Measurements from ENCODE around the gene NRIP2. TPM values are rescaled to one million over a fixed set of nuclear protein-coding genes. Genes with fewer than 3 reads are reported as not detected.
A peak's percentile ranks its signal among the peaks of the same experiment; 100 is the strongest.

Gene NRIP2
- polyA plus RNA-seq, 2 donors, result 0.47 to 0.67 TPM

DNA sequence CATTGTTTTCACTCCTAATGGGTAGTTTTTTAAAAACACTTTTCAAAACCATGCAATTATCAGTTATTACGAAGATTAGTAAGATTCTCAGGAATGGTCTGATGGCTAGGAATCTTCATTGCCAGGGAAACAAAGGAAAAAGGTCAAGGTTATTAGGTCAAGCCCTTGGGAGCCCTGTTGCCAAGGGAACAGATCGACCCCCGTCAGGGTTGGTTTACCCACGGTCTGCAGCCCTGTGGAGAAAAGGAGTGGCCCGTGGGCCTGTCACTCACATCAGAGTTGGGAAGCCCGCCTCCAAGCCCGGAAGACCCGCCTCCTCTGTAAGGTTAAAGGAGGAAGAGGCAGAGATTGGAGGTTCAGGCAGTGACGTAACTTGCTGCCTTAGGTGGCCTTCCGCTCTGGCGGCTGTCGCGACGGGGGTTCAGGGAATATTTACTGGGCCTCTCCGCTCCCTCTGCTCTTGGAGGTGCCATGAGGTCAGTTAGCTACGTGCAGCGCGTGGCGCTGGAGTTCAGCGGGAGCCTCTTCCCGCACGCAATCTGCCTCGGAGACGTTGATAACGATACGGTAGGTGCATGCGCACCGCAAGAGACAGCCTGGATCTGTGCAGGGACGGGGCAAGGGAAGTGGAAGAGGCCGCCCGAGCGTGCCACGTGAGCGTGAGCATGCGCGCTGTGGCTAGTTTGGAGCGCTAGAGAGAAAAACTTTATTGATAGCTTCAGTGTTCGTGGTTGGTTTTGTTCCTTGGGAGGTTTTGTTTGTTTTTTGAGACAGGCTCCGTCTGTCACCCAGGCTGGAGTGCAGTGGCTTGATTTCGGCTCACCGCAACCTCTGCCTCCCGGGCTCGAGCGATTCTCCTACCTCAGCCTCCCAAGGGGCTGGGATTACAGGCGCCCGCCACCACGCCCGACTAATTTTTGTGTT is 22.3 kb downstream of the NRIP2 start, which contains the start of gene ITFG2:
Gene ITFG2, plus strand, starts transcription at position 379 of the 924 bp plus-strand sequence. Its CDS starts 93 bp downstream, at position 472.
- no peaks in the 10 kb centered on the region for H3K27me3 ChIP-seq (ENCODE audit: control insufficient read depth in 1 of 2, insufficient read depth in 2 of 2, low read length in 2 of 2)

GRCh38 chr12:2811801-2812200 is 23.0 kb downstream of the NRIP2 start:
- 41 to 49% methylated on average over 5 of the region's 5 CpGs for WGBS, 2 donors
- peaks cover 0 to 2% of the 10 kb centered on the region in 2 donors for H3K4me1 ChIP-seq (ENCODE audit: control insufficient read depth in 2 of 2, insufficient read depth in 2 of 2, low read length in 1 of 2)
- H3K4me3 ChIP-seq (ENCODE audit: low read depth in 1 of 2, low read length in 2 of 2), result peak overlapping the region in 1 of 2 donors; percentile 71
- no peaks in the 10 kb centered on the region for H3K36me3 ChIP-seq (ENCODE audit: control insufficient read depth in 2 of 2, insufficient read depth in 2 of 2, low read length in 1 of 2)
- no peaks in the 10 kb centered on the region for H3K27me3 ChIP-seq (ENCODE audit: control insufficient read depth in 1 of 2, insufficient read depth in 2 of 2, low read length in 2 of 2)
- H3K27ac ChIP-seq (ENCODE audit: low read depth in 2 of 2, low read length in 1 of 2), result peak overlapping the region; percentile 54 to 81
- no peaks in the 10 kb centered on the region for H3K9me3 ChIP-seq (ENCODE audit: control insufficient read depth in 2 of 2, insufficient read depth in 1 of 2, low read depth in 1 of 2, low read length in 1 of 2)

More for the DNA sequence above, 22.3 kb downstream of the NRIP2 start, which contains the start of gene ITFG2:
- peaks cover 0 to 2% of the 10 kb centered on the region in 2 donors for H3K4me1 ChIP-seq (ENCODE audit: control insufficient read depth in 2 of 2, insufficient read depth in 2 of 2, low read length in 1 of 2)
- peak within 1 kb of the TSS; percentile 87 to 98 for H3K27ac ChIP-seq (ENCODE audit: low read depth in 2 of 2, low read length in 1 of 2)
- peaks cover 0 to 3% of the 10 kb centered on the region in 2 donors for H3K36me3 ChIP-seq (ENCODE audit: control insufficient read depth in 2 of 2, insufficient read depth in 2 of 2, low read length in 1 of 2)
- no peaks in the 10 kb centered on the region for H3K9me3 ChIP-seq (ENCODE audit: control insufficient read depth in 2 of 2, insufficient read depth in 1 of 2, low read depth in 1 of 2, low read length in 1 of 2)
- 0% methylated on average over 48 of the region's 48 CpGs for WGBS, 2 donors
- peak within 1 kb of the TSS; percentile 71 to 76 for H3K4me3 ChIP-seq (ENCODE audit: low read depth in 1 of 2, low read length in 2 of 2)

DNA sequence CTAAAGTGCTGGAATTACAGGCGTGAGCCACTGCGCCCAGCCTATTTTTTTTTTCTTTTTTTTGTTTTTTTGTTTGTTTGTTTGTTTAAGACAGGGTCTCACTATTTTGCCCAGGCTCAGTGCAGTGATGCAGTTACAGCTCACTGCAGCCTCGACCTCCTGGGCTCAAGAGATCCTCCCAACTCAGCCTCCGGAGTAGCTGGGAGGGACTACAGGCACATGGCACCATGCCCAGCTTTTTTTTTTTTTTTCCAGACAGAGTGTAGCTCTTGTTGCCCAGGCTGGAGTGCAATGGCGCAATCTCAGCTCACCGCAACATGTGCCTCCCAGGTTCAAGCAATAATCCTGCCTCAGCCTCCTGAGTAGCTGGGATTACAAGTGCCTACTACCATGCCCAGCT is 28.1 kb downstream of the NRIP2 start:
- H3K4me3 ChIP-seq (ENCODE audit: low read depth in 1 of 2, low read length in 2 of 2), result no peak overlapping the region
- peaks cover 0 to 2% of the 10 kb centered on the region in 2 donors for H3K4me1 ChIP-seq (ENCODE audit: control insufficient read depth in 2 of 2, insufficient read depth in 2 of 2, low read length in 1 of 2)
- no peak overlapping the region for H3K27ac ChIP-seq (ENCODE audit: low read depth in 2 of 2, low read length in 1 of 2)
- H3K27me3 ChIP-seq (ENCODE audit: control insufficient read depth in 1 of 2, insufficient read depth in 2 of 2, low read length in 2 of 2), result no peaks in the 10 kb centered on the region
- 87 to 88% methylated on average over 6 of the region's 6 CpGs for WGBS, 2 donors
- H3K9me3 ChIP-seq (ENCODE audit: control insufficient read depth in 2 of 2, insufficient read depth in 1 of 2, low read depth in 1 of 2, low read length in 1 of 2), result no peaks in the 10 kb centered on the region
- peaks cover 17 to 19% of the 10 kb centered on the region in 2 donors for H3K36me3 ChIP-seq (ENCODE audit: control insufficient read depth in 2 of 2, insufficient read depth in 2 of 2, low read length in 1 of 2)

DNA sequence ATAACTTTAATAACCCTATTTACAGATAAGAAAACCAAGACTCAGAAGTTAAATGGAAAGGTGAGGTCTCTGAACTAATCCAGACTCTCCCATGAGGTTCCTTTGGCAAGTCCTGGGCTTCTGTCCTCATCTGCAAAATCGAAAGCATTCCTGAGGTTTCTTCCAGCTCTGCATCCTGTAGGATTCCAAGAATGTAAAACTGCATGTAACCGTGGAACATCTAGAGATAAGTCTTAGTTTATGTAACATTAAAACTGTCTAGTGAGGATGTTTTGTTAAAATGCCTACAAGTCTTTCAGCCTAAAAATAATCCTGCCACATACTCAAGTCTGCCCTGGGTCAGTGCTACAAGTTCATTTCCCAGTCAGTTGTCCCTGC is 29.7 kb downstream of the NRIP2 start:
- WGBS, 2 donors, result 53 to 60% methylated on average over 2 of the region's 2 CpGs
- peaks cover 26 to 29% of the 10 kb centered on the region in 2 donors for H3K36me3 ChIP-seq (ENCODE audit: control insufficient read depth in 2 of 2, insufficient read depth in 2 of 2, low read length in 1 of 2)

DNA sequence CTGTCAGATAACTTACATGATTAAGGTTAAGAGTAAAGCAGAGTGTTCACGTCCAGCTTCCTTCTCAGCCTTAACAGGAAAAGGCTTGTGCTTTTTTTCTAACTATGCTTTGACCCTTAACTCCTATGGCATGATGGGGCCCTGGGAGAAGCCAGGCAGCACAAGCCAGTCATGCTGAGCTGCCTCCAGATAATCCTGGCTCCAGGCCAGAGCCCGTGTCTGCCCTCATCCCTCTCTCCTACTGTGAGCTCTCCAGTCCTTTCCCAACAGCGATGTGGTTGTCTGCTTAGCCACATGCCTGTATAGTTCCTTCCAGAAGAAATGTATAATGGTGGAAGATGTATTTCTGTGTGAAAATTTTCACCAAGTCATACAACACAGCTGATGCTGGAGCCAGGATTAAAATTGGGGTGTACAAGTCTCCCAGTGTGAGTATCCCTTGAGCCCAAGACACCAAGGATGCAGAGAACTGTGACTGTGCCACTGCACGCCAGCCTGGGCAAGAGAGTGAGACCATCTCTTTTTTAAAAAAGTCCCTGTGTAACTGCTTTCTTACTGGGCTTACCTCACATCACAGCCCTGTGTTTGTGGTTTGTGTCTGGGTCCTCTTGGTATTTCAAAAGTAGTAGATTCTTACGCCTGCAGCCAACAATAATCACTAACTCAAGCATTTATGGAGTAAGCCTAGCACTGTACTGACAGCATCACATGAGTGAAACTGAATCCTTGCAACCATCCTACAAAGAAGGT is 30.3 kb downstream of the NRIP2 start:
- Histone ChIP-seq H3K27ac (ENCODE audit: low read depth in 2 of 2, low read length in 1 of 2) (no peak overlapping the region), H3K9me3 (ENCODE audit: control insufficient read depth in 2 of 2, insufficient read depth in 1 of 2, low read depth in 1 of 2, low read length in 1 of 2) (no peaks in the 10 kb centered on the region), H3K27me3 (ENCODE audit: control insufficient read depth in 1 of 2, insufficient read depth in 2 of 2, low read length in 2 of 2) (no peaks in the 10 kb centered on the region), H3K4me1 (ENCODE audit: control insufficient read depth in 2 of 2, insufficient read depth in 2 of 2, low read length in 1 of 2) (peaks cover 0 to 11% of the 10 kb centered on the region in 2 donors), H3K36me3 (ENCODE audit: control insufficient read depth in 2 of 2, insufficient read depth in 2 of 2, low read length in 1 of 2) (peaks cover 32% of the 10 kb centered on the region in 2 donors), H3K4me3 (ENCODE audit: low read depth in 1 of 2, low read length in 2 of 2) (no peak overlapping the region)
- 62 to 64% methylated on average over 5 of the region's 5 CpGs for WGBS, 2 donors

More for the DNA sequence above, 29.7 kb downstream of the NRIP2 start:
- peaks cover 0 to 10% of the 10 kb centered on the region in 2 donors for H3K4me1 ChIP-seq (ENCODE audit: control insufficient read depth in 2 of 2, insufficient read depth in 2 of 2, low read length in 1 of 2)
- no peaks in the 10 kb centered on the region for H3K27me3 ChIP-seq (ENCODE audit: control insufficient read depth in 1 of 2, insufficient read depth in 2 of 2, low read length in 2 of 2)
- no peaks in the 10 kb centered on the region for H3K9me3 ChIP-seq (ENCODE audit: control insufficient read depth in 2 of 2, insufficient read depth in 1 of 2, low read depth in 1 of 2, low read length in 1 of 2)
- H3K27ac ChIP-seq (ENCODE audit: low read depth in 2 of 2, low read length in 1 of 2), result no peak overlapping the region
- H3K4me3 ChIP-seq (ENCODE audit: low read depth in 1 of 2, low read length in 2 of 2), result no peak overlapping the region

GRCh38 chr12:2803635-2804392 is 31.0 kb downstream of the NRIP2 start:
- Histone ChIP-seq H3K27ac (ENCODE audit: low read depth in 2 of 2, low read length in 1 of 2) (no peak overlapping the region), H3K4me3 (ENCODE audit: low read depth in 1 of 2, low read length in 2 of 2) (no peak overlapping the region), H3K4me1 (ENCODE audit: control insufficient read depth in 2 of 2, insufficient read depth in 2 of 2, low read length in 1 of 2) (peaks cover 0 to 11% of the 10 kb centered on the region in 2 donors), H3K36me3 (ENCODE audit: control insufficient read depth in 2 of 2, insufficient read depth in 2 of 2, low read length in 1 of 2) (peaks cover 35 to 36% of the 10 kb centered on the region in 2 donors), H3K9me3 (ENCODE audit: control insufficient read depth in 2 of 2, insufficient read depth in 1 of 2, low read depth in 1 of 2, low read length in 1 of 2) (no peaks in the 10 kb centered on the region), H3K27me3 (ENCODE audit: control insufficient read depth in 1 of 2, insufficient read depth in 2 of 2, low read length in 2 of 2) (no peaks in the 10 kb centered on the region)
- WGBS, 2 donors, result 78 to 83% methylated on average over 7 of the region's 7 CpGs

- Histone ChIP-seq H3K9me3 (ENCODE audit: control insufficient read depth in 2 of 2, insufficient read depth in 1 of 2, low read depth in 1 of 2, low read length in 1 of 2) (no peaks in the 10 kb centered on the region), H3K27me3 (ENCODE audit: control insufficient read depth in 1 of 2, insufficient read depth in 2 of 2, low read length in 2 of 2) (no peaks in the 10 kb centered on the region), H3K4me1 (ENCODE audit: control insufficient read depth in 2 of 2, insufficient read depth in 2 of 2, low read length in 1 of 2) (peaks cover 0 to 24% of the 10 kb centered on the region in 2 donors), H3K36me3 (ENCODE audit: control insufficient read depth in 2 of 2, insufficient read depth in 2 of 2, low read length in 1 of 2) (peaks cover 39 to 50% of the 10 kb centered on the region in 2 donors), H3K4me3 (ENCODE audit: low read depth in 1 of 2, low read length in 2 of 2) (no peak overlapping the region), H3K27ac (ENCODE audit: low read depth in 2 of 2, low read length in 1 of 2) (peak overlapping the region; percentile 58 to 66)
- 49 to 54% methylated on average over 16 of the region's 16 CpGs for whole genome bisulfite sequencing, 2 donors
These were observed 33.6 kb downstream of the NRIP2 start for GRCh38 chr12:2801044-2801783.

GRCh38 chr12:2800046-2800570 is 34.7 kb downstream of the NRIP2 start:
- Histone ChIP-seq H3K9me3 (ENCODE audit: control insufficient read depth in 2 of 2, insufficient read depth in 1 of 2, low read depth in 1 of 2, low read length in 1 of 2) (no peaks in the 10 kb centered on the region), H3K4me1 (ENCODE audit: control insufficient read depth in 2 of 2, insufficient read depth in 2 of 2, low read length in 1 of 2) (peaks cover 0 to 24% of the 10 kb centered on the region in 2 donors), H3K4me3 (ENCODE audit: low read depth in 1 of 2, low read length in 2 of 2) (no peak overlapping the region), H3K36me3 (ENCODE audit: control insufficient read depth in 2 of 2, insufficient read depth in 2 of 2, low read length in 1 of 2) (peaks cover 35 to 50% of the 10 kb centered on the region in 2 donors), H3K27me3 (ENCODE audit: control insufficient read depth in 1 of 2, insufficient read depth in 2 of 2, low read length in 2 of 2) (no peaks in the 10 kb centered on the region), H3K27ac (ENCODE audit: low read depth in 2 of 2, low read length in 1 of 2) (peak overlapping the region; percentile 65 to 84)
- 49 to 66% methylated on average over 3 of the region's 3 CpGs for WGBS, 2 donors
